Erythroblast (primary cell): Measurements from ENCODE around the gene METTL24.

Experiments used
- DNase-seq, 2 experiments: peaks; one replicate each; lab custom pipeline; 2025; lab: John Stamatoyannopoulos, UW
- GATA1 ChIP-seq: IDR thresholded peaks from 2 replicates; pipeline ENCODE4 v1.6.1; 2011; ENCODE audit warnings: low read depth, mild to moderate bottlenecking, control low read depth, low read length, moderate library complexity
- POLR2A ChIP-seq: IDR thresholded peaks from 2 replicates; pipeline ENCODE4 v1.6.1; 2011; ENCODE audit warnings: mild to moderate bottlenecking, low read length

Gene METTL24

DNA sequence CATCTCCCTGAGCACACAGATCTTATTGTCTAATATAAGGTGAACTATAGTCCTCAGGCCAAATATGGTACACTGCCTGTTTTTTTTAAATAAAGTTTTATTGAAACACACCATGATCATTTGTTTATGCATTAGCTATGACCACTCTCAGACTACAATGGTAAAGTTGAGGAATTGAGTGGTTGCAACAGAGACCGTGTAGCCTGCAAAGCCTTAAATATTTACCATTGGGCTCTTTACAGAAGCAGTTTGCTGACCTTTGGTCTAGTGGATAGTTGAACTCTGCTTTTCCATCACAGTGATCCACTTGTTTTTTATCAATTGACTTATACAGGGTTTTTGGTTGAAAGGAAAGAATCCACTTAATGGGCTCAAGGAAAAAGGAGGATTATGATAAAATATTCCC lies 27.3 kb upstream of the METTL24 start:
- TF ChIP-seq GATA1 (no peak), POLR2A (no peak)
- DNase-seq, result no peak

DNA sequence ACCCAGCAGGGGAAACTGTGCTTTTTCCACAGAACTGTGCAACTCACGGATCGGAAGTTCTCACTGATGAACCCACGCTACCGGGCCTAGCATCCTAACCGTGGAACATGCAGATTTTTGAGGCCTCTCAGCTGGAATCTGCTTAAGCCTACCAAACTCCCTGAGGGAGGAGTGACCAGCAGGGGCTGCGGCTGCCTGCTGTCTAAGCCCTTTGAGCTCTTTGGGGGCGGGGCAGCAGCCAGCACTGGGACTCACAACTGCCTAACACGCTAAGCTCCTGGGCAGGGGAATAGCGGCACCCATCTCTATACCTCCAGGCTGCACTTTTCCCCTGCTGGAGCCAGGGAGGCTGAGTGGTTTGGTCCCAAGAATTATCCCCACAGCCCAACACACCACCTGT lies 20.4 kb upstream of the METTL24 start:
- TF ChIP-seq GATA1, result no peak
- TF ChIP-seq POLR2A, result no peak
- DNase-seq, result no peak

- TF ChIP-seq GATA1 (no peak), POLR2A (no peak)
- no peak for DNase-seq
Observed at GRCh38 chr6:110369066-110369465, 10.9 kb upstream of the METTL24 start.

GRCh38 chr6:110368284-110368683 lies 10.1 kb upstream of the METTL24 start:
- TF ChIP-seq GATA1 (no peak), POLR2A (no peak)
- no peak for DNase-seq

DNA sequence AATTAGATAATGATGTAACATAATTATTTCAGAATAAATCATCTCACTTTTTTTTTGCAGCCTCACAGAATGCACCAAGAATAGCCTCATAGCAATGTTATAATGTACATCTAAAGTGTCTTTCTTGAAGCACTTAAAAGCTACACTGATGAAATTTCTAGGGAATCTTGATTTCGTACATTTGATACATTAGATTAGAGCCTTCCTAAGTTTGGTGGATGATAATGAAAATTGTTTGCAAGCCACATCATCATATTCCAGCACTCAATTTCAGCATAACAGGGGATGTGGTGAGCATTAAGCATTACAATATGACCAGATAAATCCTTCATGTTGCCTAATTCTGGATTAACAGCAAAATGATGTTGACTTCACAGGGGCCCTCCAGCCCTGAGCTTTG lies 9.7 kb upstream of the METTL24 start:
- no peak for DNase-seq
- no peak for TF ChIP-seq POLR2A

- TF ChIP-seq GATA1, result no peak
- no peak for TF ChIP-seq POLR2A
- no peak for DNase-seq
Observed at GRCh38 chr6:110366975-110367374, 8.8 kb upstream of the METTL24 start.

- TF ChIP-seq POLR2A (no peak), GATA1 (no peak)
- no peak for DNase-seq
Observed at GRCh38 chr6:110366256-110366655, 8.1 kb upstream of the METTL24 start.

- TF ChIP-seq POLR2A (no peak), GATA1 (no peak)
- no peak for DNase-seq
Observed at GRCh38 chr6:110364364-110365105, 6.4 kb upstream of the METTL24 start.

DNA sequence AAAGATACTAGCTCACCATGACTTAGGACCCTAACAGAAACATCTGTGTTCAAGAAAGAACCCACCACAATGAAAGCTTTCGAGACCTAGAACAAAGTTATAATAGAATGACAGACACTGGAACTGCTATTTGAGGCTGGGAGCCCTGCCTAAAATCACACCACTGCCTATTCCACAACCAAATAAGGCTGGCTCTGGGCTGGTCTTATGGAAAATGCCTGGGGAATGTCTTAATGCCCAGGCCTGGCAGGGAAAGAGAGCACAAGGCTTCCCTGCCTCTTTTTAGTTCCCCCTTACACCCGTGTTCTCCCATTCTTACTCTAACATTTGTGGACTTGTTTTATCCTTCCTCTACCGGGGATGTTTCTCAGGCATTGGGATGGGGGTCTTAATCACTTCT lies 5.6 kb upstream of the METTL24 start:
- DNase-seq, result no peak
- no peak for TF ChIP-seq POLR2A
- TF ChIP-seq GATA1, result no peak

GRCh38 chr6:110360676-110361075 lies 2.5 kb upstream of the METTL24 start:
- TF ChIP-seq POLR2A, result no peak
- no peak for TF ChIP-seq GATA1
- no peak for DNase-seq

DNA sequence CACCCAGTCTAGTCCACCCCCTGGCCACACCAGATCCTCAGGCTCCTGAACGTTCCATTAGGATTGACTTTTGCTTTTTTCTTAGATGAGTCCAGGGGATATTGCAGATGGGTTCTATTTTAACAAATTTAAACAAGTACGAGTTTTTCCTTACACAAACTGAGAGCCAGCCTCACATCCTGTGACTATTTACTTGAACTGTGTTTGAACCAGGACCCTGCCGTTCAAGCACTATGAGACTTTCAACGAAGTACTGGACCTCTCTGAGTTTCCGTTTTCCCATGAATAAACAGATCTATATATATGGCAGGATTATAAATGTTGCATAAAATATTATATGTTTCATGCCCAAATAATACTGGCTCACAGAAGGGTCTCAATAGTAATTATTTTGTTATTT lies 1.4 kb upstream of the METTL24 start:
- TF ChIP-seq POLR2A (no peak), GATA1 (no peak)
- no peak for DNase-seq

DNA sequence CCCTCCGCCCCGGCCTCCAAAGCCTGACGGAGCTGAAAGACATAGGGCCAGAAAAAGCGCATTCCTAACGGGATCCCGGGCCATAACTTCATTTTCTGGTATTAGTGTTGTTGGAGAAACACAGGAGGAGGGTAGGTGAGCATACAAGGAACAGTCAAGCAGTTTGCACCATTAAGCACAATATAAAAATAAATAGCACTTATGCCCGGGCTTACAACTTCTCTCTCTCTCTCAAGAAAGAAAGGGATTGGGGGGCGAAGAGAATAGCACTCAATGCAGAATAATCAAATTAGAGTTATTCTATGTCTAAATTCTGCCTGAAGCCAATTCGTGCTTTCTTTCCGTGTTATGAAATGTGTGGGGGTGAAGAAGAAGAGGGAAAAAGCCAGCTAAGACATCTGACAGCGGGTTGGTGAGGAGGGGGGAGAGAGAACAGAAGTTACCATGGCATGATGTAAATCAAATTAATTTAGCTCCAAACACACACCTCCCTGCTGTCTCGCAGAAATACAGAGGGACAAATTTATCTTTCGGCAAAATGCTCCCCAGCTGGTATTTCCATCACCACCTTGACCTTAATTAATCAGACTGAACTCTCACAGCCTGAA lies 508 bp upstream of the METTL24 start:
- TF ChIP-seq GATA1 (no peak), POLR2A (no peak)
- DNase-seq, result no peak

- DNase-seq, result no peak
- no peak for TF ChIP-seq POLR2A
- TF ChIP-seq GATA1, result no peak
Observed at GRCh38 chr6:110357298-110357663, 868 bp downstream of the METTL24 start.

- no peak for TF ChIP-seq GATA1
- no peak for DNase-seq
Observed at GRCh38 chr6:110356778-110357177, 1.4 kb downstream of the METTL24 start.

DNA sequence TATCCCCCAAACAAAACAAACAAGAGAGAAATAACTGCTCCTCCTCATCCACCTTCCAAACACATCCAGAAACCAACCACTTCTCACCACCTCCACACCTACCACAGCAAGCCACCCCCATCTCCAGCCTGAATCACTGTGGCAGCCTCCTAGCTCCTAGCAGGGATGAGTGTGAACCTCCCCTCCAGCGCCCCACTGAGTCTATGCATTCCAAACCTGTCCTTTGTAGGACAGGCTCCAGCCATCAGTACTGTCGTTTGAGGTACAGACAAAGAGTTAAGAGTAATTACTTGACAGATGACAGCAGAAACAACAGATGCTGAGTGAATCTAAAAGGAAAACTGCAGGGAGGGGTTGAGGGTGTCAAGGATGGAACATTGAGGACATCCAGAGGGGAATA lies 2.4 kb downstream of the METTL24 start:
- no peak for DNase-seq
- TF ChIP-seq POLR2A, result no peak
- TF ChIP-seq GATA1, result no peak
